RPMI7951 (cell line): Measurements from ENCODE around the gene INO80E. TPM values are rescaled to one million over a fixed set of nuclear protein-coding genes. Genes with fewer than 3 reads are reported as not detected.
"Not testable (repeated sequence)": the region's sequence is repeated elsewhere in the genome, so short reads cannot be mapped to it uniquely, and the experiment has no call there.

Experiments
- DNase-seq: peaks from one replicate; pipeline ENCODE4 v3.0.0-alpha.2; 2012; ENCODE audit warnings: low read depth
- total RNA-seq: library from RNA; depleted of rRNA; stranded (reverse); fragments of >200 nt; shearing (Covaris generic); gene quantifications from 2 replicates; pipeline ENCODE4 v1.2.3, GENCODE V29; 2014; rRNA removed

The INO80E gene
- total RNA-seq, 1 experiment from 2014 or later = 53.7 TPM

- DNase-seq = no peak
Observed at GRCh38 chr16:30030841-30031413, 34.9 kb downstream of the INO80E start, which contains the start of gene TLCD3B. TLCD3B (minus strand) TSS chr16:30031271; CDS start chr16:30030527, 744 bp downstream.

- DNase-seq = no peak
Observed at GRCh38 chr16:30031477-30031918, 35.5 kb downstream of the INO80E start.

- DNase-seq = peak; percentile 64
Observed at GRCh38 chr16:30032083-30032819, 36.2 kb downstream of the INO80E start.

- DNase-seq = peak; percentile 63
Observed at GRCh38 chr16:30033270-30033669, 37.2 kb downstream of the INO80E start.

- no peak for DNase-seq
Observed at GRCh38 chr16:30040221-30040620, 44.2 kb downstream of the INO80E start.

GRCh38 chr16:30040690-30041089, 44.6 kb downstream of the INO80E start:
- DNase-seq = not testable (repeated sequence)

- DNase-seq = peak; percentile 41
Observed at GRCh38 chr16:30041841-30042240, 45.8 kb downstream of the INO80E start.

GRCh38 chr16:30046178-30046577, 50.1 kb downstream of the INO80E start:
- no peak for DNase-seq

GRCh38 chr16:30046588-30046987, 50.5 kb downstream of the INO80E start:
- no peak for DNase-seq

- DNase-seq = no peak
Observed at GRCh38 chr16:30049871-30050270, 53.8 kb downstream of the INO80E start.

GRCh38 chr16:30051518-30051917, 55.5 kb downstream of the INO80E start:
- peak; percentile 80 for DNase-seq

- peak; percentile 92 for DNase-seq
Observed at GRCh38 chr16:30052671-30053372, 56.8 kb downstream of the INO80E start.

- DNase-seq = peak; percentile 88
Observed at GRCh38 chr16:30053376-30054015, 57.5 kb downstream of the INO80E start.

- DNase-seq = no peak
Observed at GRCh38 chr16:30054451-30054850, 58.4 kb downstream of the INO80E start.

- DNase-seq = no peak
Observed at GRCh38 chr16:30054959-30055553, 59.0 kb downstream of the INO80E start.

Other genes starting within 250 kb of the INO80E start
- gene ZG16, start 218.0 kb upstream of the INO80E start, total RNA-seq = not detected in 2 replicates
- gene KIF22, start 205.5 kb upstream of the INO80E start, total RNA-seq = 120 and 128 TPM in 2 replicates
- 114 and 181 TPM in 2 replicates for gene MAZ, start 189.7 kb upstream of the INO80E start, total RNA-seq
- gene PRRT2, start 184.0 kb upstream of the INO80E start, total RNA-seq = 1.7 and 2.5 TPM in 2 replicates
- gene PAGR1, start 180.1 kb upstream of the INO80E start, total RNA-seq = 20.5 and 22.8 TPM in 2 replicates
- 140 and 141 TPM in 2 replicates for gene MVP, start 175.8 kb upstream of the INO80E start, total RNA-seq
- gene CDIPT, start 133.0 kb upstream of the INO80E start, total RNA-seq = 83.4 and 90.4 TPM in 2 replicates
- 4.9 and 6.2 TPM in 2 replicates for gene SEZ6L2, start 96.7 kb upstream of the INO80E start, total RNA-seq
- gene ASPHD1, start 95.8 kb upstream of the INO80E start, total RNA-seq = 2.6 and 4.8 TPM in 2 replicates
- gene KCTD13, start 70.0 kb upstream of the INO80E start, total RNA-seq = 3.5 and 5.3 TPM in 2 replicates
- gene TMEM219, start 34.2 kb upstream of the INO80E start, total RNA-seq = 84.8 and 110 TPM in 2 replicates
- 15.3 and 26.5 TPM in 2 replicates for gene TAOK2, start 22.4 kb upstream of the INO80E start, total RNA-seq
- 16.1 and 21.0 TPM in 2 replicates for gene HIRIP3, start 624 bp upstream of the INO80E start, total RNA-seq
- gene DOC2A, start 14.8 kb downstream of the INO80E start, total RNA-seq = 1.1 TPM in 1 of 2 replicates, not detected in the other
- gene C16orf92, start 27.0 kb downstream of the INO80E start, total RNA-seq = not detected in 2 replicates
- gene TLCD3B, start 35.0 kb downstream of the INO80E start, total RNA-seq = 0.12 and 0.49 TPM in 2 replicates
- gene ALDOA, start 69.5 kb downstream of the INO80E start, total RNA-seq = 1,895 and 1,949 TPM in 2 replicates
- gene PPP4C, start 79.8 kb downstream of the INO80E start, total RNA-seq = 101 and 136 TPM in 2 replicates
- 0.10 and 0.48 TPM in 2 replicates for gene TBX6, start 95.7 kb downstream of the INO80E start, total RNA-seq
- 13.2 and 14.9 TPM in 2 replicates for gene YPEL3, start 100.0 kb downstream of the INO80E start, total RNA-seq
- gene GDPD3, start 117.3 kb downstream of the INO80E start, total RNA-seq = 0.29 and 0.48 TPM in 2 replicates
- gene MAPK3, start 127.0 kb downstream of the INO80E start, total RNA-seq = 36.3 and 39.9 TPM in 2 replicates
- gene CORO1A, start 187.4 kb downstream of the INO80E start, total RNA-seq = 3.4 and 4.4 TPM in 2 replicates
- 135 and 207 TPM in 2 replicates for gene BOLA2B, start 197.4 kb downstream of the INO80E start, total RNA-seq
- 27.3 and 33.0 TPM in 2 replicates for gene SLX1A, start 197.6 kb downstream of the INO80E start, total RNA-seq
- 4.2 and 6.0 TPM in 2 replicates for gene SULT1A3, start 203.0 kb downstream of the INO80E start, total RNA-seq